ENCODE results near the gene HIPK4. TPM values are rescaled to one million over a fixed set of nuclear protein-coding genes. Genes with fewer than 3 reads are reported as not detected.

Gene HIPK4
- polyA plus RNA-seq, 2 of the 4 experiments (the other 2 are of a cell fraction) = 0.18 to 0.25 TPM

DNA sequence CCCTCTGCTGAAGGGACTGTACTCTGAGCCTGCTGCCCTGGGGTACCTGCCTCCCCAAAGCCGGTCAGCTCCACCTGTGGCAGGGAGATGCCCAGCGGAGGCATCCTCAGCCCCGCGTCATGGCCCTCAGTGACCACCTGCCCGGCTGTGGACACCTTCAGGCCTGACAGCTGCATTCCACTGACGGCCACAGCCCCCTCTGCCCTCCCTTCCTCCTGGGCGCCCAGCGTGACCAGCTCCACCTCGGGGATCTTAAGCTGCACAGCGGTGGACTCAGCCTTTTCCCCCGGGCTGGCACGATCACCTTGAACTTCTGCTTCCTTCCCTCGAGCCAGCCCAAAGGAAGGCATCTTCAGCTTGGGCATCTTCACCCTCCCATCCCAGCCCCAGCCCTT lies 4.8 kb upstream of the HIPK4 start:
- POLR2A ChIA-PET = interaction anchor here (0.9 to 2.1 kb wide), 2 partner anchors 26 to 31 kb away, joined by 6 to 8 read pairs; partner anchors contain the start of gene SERTAD1
- ATAC-seq = no peak

DNA sequence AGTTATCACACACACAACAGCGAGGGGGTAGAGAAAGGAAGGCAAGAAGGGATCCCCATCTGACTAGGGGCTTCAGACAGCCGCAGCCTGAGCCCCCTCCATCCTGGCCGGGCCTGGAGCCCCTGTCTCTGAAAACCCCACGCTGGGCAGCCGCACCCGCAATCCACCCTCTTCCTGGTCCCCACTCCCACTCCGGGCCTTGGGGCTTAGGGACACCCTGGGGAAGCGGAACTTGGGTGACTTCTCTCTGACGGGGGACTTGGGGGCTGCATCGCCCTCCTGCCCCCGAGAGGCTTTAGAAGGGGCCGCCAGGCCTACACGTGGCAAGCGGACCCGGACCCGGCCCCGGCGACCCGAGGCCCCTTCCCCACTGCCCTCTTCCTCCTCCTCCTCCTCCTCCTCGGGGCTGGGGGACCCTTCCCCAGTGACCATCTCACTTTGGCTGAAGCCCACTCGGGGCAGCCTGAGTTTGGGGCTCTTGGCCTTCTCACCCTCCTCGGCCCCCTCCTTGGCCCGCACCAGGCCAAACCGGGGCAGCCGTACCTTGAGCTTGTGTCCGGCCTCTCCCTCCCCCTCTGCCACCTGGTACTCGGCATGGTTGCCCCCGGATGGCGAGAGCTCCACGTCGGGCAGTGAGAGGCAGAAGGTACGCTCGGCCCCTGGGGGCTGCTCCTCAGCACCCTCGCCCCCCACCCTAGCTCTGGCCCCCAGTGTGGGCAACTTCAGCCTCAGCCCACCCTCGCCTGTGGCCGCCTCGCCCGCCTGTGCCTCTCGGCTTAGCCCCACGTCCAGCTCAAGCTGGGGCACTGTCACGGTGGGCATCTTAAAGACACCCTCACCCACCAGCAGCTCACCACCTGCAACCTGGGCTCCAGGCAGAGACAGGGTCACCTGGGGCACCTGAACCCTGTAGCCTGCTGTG lies 4.2 kb upstream of the HIPK4 start:
- ATAC-seq = no peak
- ChIA-PET POLR2A (interaction anchor here (0.9 to 2.1 kb wide), 2 partner anchors 26 to 32 kb away, joined by 6 to 8 read pairs; partner anchors contain the start of gene SERTAD1), CTCF (interaction anchor here (0.7 to 4.3 kb wide), 11 partner anchors 7 to 241 kb away, joined by 3 to 35 read pairs (median 5); no protein-coding TSS in a partner anchor)
- H3K4me2 ChIP-seq = no peak overlapping the region
- DNase-seq (ENCODE audit: low read depth in 1 of 2, low spot score in 1 of 2) = no peak
- H3K4me3 ChIP-seq = no peak overlapping the region
- no peak for FAIRE-seq
- no peaks in the 10 kb centered on the region for H3K4me1 ChIP-seq
- H3K9me3 ChIP-seq = no peaks in the 10 kb centered on the region
- no peak overlapping the region; a peak in 1 of 6 replicates for H3K27ac ChIP-seq
- 82% methylated on average over 38 of the region's 41 CpGs for WGBS (ENCODE audit: missing lambda C conversion rate)
- TF ChIP-seq RCOR1 (IDR thresholded peaks at IDR 0.05; ENCODE audit: low read depth, low read length) (no peak), HEYL (CRISPR knock-in tag; IDR thresholded peaks at IDR 0.05) (no peak), ZNF302 (CRISPR knock-in tag; IDR thresholded peaks at IDR 0.05) (no peak), CEBPB (IDR thresholded peaks at IDR 0.05) (no peak), ZFP36 (IDR thresholded peaks at IDR 0.05; ENCODE audit: borderline replicate concordance, partially characterized antibody) (no peak), HOXB5 (CRISPR knock-in tag; IDR thresholded peaks at IDR 0.05) (no peak), NPAS2 (CRISPR knock-in tag; IDR thresholded peaks at IDR 0.05; ENCODE audit: borderline replicate concordance) (no peak), NFE2L2 (conservative IDR thresholded peaks at IDR 0.05; ENCODE audit: low read length) (no peak), ZSCAN20 (CRISPR knock-in tag; IDR thresholded peaks at IDR 0.05) (no peak), FOSL2 (IDR thresholded peaks at IDR 0.05) (no peak), FOSL2 (CRISPR knock-in tag; IDR thresholded peaks at IDR 0.05) (no peak), JUNB (IDR thresholded peaks at IDR 0.05) (no peak), KDM1A (IDR thresholded peaks at IDR 0.05; ENCODE audit: low read depth) (no peak), ESRRA (IDR thresholded peaks at IDR 0.05; ENCODE audit: borderline replicate concordance, low read length) (no peak), NR3C1 (IDR thresholded peaks at IDR 0.05) (no peak), SMC3 (IDR thresholded peaks at IDR 0.05) (no peak)
- TF ChIP-seq, protein P1, sequence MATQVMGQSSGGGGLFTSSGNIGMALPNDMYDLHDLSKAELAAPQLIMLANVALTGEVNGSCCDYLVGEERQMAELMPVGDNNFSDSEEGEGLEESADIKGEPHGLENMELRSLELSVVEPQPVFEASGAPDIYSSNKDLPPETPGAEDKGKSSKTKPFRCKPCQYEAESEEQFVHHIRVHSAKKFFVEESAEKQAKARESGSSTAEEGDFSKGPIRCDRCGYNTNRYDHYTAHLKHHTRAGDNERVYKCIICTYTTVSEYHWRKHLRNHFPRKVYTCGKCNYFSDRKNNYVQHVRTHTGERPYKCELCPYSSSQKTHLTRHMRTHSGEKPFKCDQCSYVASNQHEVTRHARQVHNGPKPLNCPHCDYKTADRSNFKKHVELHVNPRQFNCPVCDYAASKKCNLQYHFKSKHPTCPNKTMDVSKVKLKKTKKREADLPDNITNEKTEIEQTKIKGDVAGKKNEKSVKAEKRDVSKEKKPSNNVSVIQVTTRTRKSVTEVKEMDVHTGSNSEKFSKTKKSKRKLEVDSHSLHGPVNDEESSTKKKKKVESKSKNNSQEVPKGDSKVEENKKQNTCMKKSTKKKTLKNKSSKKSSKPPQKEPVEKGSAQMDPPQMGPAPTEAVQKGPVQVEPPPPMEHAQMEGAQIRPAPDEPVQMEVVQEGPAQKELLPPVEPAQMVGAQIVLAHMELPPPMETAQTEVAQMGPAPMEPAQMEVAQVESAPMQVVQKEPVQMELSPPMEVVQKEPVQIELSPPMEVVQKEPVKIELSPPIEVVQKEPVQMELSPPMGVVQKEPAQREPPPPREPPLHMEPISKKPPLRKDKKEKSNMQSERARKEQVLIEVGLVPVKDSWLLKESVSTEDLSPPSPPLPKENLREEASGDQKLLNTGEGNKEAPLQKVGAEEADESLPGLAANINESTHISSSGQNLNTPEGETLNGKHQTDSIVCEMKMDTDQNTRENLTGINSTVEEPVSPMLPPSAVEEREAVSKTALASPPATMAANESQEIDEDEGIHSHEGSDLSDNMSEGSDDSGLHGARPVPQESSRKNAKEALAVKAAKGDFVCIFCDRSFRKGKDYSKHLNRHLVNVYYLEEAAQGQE (IDR thresholded peaks at IDR 0.05) = no peak
- TF ChIP-seq, protein P2, sequence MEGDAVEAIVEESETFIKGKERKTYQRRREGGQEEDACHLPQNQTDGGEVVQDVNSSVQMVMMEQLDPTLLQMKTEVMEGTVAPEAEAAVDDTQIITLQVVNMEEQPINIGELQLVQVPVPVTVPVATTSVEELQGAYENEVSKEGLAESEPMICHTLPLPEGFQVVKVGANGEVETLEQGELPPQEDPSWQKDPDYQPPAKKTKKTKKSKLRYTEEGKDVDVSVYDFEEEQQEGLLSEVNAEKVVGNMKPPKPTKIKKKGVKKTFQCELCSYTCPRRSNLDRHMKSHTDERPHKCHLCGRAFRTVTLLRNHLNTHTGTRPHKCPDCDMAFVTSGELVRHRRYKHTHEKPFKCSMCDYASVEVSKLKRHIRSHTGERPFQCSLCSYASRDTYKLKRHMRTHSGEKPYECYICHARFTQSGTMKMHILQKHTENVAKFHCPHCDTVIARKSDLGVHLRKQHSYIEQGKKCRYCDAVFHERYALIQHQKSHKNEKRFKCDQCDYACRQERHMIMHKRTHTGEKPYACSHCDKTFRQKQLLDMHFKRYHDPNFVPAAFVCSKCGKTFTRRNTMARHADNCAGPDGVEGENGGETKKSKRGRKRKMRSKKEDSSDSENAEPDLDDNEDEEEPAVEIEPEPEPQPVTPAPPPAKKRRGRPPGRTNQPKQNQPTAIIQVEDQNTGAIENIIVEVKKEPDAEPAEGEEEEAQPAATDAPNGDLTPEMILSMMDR (IDR thresholded peaks at IDR 0.05) = no peak

More for the DNA sequence above, 4.8 kb upstream of the HIPK4 start:
- Histone ChIP-seq H3K4me3 (no peak overlapping the region), H3K4me1 (no peaks in the 10 kb centered on the region), H3K9me3 (no peaks in the 10 kb centered on the region), H3K27ac (no peak overlapping the region), H3K4me2 (no peak overlapping the region)
- FAIRE-seq = no peak
- TF ChIP-seq NR3C1 (IDR thresholded peaks at IDR 0.05) (no peak), FOXS1 (CRISPR knock-in tag; IDR thresholded peaks at IDR 0.05) (no peak), RAD21 (conservative IDR thresholded peaks at IDR 0.05 in 1 of 2, IDR thresholded peaks at IDR 0.05 in 1 of 2) (no peak), JUN (IDR thresholded peaks at IDR 0.05) (no peak), SMC3 (IDR thresholded peaks at IDR 0.05) (no peak), MYC (IDR thresholded peaks at IDR 0.05; ENCODE audit: borderline replicate concordance, low read length) (no peak), GATA3 (IDR thresholded peaks at IDR 0.05; ENCODE audit: borderline replicate concordance) (no peak), CBX8 (IDR thresholded peaks at IDR 0.05) (no peak), ZFP36 (IDR thresholded peaks at IDR 0.05; ENCODE audit: borderline replicate concordance, partially characterized antibody) (no peak), HOXB13 (CRISPR knock-in tag; IDR thresholded peaks at IDR 0.05; ENCODE audit: low read depth) (no peak), POLR2AphosphoS2 (conservative IDR thresholded peaks at IDR 0.05; ENCODE audit: low read length) (no peak), ZSCAN20 (CRISPR knock-in tag; IDR thresholded peaks at IDR 0.05) (no peak)
- TF ChIP-seq, protein P3, sequence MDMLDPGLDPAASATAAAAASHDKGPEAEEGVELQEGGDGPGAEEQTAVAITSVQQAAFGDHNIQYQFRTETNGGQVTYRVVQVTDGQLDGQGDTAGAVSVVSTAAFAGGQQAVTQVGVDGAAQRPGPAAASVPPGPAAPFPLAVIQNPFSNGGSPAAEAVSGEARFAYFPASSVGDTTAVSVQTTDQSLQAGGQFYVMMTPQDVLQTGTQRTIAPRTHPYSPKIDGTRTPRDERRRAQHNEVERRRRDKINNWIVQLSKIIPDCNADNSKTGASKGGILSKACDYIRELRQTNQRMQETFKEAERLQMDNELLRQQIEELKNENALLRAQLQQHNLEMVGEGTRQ (IDR thresholded peaks at IDR 0.05) = no peak
- TF ChIP-seq, protein P1 (IDR thresholded peaks at IDR 0.05) = no peak
- WGBS (ENCODE audit: missing lambda C conversion rate) = 70% methylated on average over 13 of the region's 13 CpGs
- CTCF ChIA-PET = interaction anchor here (0.6 to 4.3 kb wide), 13 partner anchors 9 to 241 kb away, joined by 3 to 35 read pairs (median 5); partner anchors contain the start of gene SERTAD1
- no peak for DNase-seq (ENCODE audit: low read depth in 1 of 2, low spot score in 1 of 2)
